GM21528 (cell line): Measurements from ENCODE around the gene ZNFX1.
"Not testable (repeated sequence)": the region's sequence is repeated elsewhere in the genome, so short reads cannot be mapped to it uniquely, and the experiment has no call there.

Experiments used
- ATAC-seq: cut with Tn5 transposase; IDR thresholded peaks from one replicate; pipeline ENCODE4 v1.9.1; 2021; ENCODE audit warnings: mild to moderate bottlenecking, moderate library complexity; ENCODE audit not compliant: unreplicated experiment, low FRiP score

ZNFX1 gene

DNA sequence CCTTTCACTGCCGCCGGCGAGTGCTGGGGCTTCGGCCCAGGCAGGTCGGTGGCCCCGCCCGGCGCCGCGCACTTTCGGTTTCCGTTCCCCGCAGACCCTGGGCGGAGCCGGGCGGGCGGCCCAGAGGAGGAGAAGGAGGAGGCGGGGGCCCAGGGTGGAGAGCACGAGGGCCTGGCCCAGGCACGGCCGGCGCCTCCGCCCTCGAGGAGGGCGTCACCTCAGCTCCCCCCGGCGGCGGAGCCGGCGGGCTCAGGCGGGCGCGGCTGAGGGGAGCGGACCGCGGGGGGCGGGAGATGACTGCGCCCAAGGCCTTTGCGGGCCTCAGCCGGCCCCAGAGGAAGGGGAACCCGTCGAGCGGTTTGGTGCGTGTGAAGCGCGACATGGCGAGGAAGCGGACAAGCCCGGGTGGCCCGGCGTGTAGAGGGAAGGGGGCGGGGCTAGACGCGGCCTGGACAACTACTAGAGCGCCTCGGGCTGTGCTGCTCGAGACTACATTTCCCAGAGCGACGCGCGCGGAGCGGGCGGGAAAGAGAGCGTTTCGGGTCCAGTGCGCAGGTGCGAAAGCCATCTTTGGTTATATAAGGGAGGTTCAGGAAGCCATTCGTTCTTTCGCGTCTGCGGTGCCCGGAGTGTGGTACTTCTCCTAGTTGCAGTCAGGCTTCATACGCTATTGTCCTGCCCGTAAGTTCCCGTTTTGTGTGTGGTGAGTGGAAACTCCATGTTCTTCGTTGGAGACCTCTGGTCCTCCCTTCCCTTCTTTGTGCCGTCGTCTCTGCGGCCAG lies at the start of gene ZNFX1:
TSS of gene ZNFX1 (minus strand) at position 22 of the 782 bp plus-strand sequence. CDS start 2,218 bp downstream, outside the sequence.
- ATAC-seq: peak; percentile 85

GRCh38 chr20:49326026-49326425 lies 48.2 kb upstream of the ZNFX1 start:
- ATAC-seq: no peak

DNA sequence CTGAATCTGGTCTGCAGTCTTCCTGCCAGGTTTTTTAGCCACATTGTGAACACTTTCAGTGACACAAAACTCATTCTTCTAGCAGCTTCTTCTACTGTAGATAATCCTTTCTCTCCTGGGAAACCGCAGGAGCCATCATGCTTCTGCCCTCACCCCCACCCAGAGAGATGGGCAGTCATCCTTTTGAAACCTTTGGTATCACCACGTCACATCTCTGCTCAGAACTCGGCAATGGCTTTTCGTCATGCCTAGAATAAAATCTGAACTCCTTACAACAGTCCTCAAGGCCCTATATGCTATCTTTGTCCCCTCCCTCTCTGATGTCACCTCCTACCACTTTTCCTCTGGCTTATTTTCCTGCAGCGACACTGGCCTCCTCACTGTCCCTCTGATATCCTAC lies 46.4 kb upstream of the ZNFX1 start:
- no peak for ATAC-seq

- ATAC-seq: no peak
Measured at GRCh38 chr20:49323622-49324238, 45.9 kb upstream of the ZNFX1 start.

GRCh38 chr20:49320460-49320859 lies 42.6 kb upstream of the ZNFX1 start:
- ATAC-seq: no peak

- no peak for ATAC-seq
Measured at GRCh38 chr20:49319208-49319809, 41.5 kb upstream of the ZNFX1 start.

DNA sequence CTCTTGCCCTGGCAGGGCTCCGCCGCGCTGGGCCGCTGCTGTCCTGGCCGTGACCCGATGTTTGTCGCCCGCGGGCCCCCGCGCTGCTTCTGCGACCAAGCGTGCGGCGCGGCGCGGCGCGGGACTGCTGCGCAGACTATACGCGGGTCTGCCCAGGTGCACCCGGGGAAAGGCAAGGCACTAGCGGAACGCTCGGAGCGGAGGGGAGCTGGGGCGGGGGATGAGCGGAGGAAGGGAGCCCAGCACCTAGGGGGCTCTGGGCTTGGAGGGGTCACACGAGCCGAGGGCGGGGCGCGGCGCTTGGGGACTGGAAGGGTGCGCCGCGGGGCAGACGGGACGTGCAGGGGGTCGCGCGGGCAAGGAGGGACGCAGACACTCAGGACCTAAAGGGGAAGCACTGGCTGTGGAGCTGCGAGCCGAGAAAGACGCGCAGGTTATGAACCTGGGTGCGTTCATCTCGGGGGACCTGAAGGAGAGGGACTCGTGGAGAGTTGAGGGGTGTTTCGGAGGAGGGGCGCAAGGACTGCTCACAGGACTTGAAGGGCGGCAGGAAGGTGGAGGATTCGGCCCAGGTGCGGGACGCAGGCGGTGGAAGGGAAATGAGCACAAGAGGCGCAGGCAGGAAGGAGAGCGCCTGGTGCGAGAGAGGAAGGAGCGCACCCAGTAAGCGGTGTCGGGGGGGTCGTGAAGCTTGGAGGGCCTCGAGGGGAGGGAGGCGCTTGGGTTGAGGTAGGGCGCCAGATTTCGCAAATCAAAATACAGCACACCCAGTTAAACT lies 40.8 kb upstream of the ZNFX1 start:
- no peak for ATAC-seq

DNA sequence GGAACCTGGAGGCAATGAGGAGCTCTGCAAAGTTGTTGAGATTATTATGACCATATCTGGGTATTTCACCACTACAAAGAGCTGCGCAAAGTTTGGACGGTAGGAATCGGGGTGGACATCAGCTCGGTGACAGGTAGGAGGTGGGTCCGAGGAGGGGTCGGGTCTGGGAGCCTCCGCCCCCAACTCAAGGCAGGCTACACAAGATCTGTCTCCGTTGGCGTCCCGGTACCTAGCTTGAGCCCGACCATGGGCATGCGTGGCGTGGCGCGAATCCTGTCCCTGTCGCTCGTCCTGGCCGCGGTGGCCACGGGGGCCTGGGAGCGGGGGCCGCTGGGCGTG lies 40.2 kb upstream of the ZNFX1 start:
- no peak for ATAC-seq

DNA sequence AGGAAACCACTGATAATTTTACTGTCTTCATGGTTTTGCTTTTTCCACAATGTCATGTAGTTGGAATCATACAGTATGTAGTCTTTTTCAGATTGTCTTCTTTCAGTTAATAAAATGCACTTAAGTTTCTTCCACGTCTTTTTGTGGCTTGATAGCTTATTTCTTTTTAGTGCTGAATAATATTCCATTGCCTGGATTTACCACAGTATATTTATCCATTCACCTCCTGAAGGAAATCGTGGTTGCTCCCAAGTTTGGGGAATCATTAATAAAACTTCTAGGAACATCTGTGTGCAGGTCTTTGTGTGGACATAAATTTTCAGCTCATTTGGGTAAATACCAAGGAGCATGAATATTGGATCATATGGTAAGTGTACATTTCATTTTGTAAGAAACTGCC lies 38.8 kb upstream of the ZNFX1 start:
- ATAC-seq: no peak

DNA sequence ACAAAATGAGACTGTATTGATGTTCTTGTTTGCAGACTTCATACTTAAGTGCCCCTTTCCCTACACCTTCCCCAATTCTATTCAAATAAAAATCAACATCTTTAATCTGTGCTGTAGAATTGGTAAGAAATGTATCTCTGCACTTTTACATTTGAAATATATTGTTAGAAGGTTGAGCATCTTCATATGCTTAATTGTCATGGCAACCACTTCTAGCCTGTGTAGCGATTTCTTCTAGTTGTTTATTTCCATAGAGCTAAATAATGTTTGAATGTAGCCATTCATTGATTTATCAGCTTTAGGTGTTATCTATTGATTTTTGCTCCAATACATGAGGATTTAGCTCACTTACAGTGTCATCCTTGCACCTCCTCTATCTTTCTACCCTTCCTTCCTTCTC lies 37.7 kb upstream of the ZNFX1 start:
- ATAC-seq: no peak

GRCh38 chr20:49314052-49314451 lies 36.2 kb upstream of the ZNFX1 start:
- ATAC-seq: not testable (repeated sequence)

GRCh38 chr20:49313283-49313682 lies 35.4 kb upstream of the ZNFX1 start:
- no peak for ATAC-seq

DNA sequence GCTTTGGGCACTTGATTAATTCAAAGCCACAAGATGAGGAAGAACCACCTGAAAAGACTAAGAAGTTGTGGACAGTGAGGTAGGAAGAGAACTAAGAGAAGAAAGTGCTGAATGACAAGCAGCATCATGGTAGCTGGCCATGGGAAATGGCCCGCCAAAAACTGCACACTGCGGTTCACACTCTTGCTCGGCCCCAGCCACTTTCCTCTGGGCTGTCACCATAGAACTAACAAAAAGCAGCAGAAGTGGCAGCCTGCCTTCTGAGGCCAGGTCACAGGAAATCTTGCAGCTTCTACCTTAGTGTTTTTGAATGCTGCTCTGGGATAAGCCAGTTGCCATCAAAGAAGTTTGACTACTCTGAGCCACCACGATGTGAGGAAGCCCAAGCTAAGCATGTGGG lies 34.8 kb upstream of the ZNFX1 start:
- ATAC-seq: no peak

DNA sequence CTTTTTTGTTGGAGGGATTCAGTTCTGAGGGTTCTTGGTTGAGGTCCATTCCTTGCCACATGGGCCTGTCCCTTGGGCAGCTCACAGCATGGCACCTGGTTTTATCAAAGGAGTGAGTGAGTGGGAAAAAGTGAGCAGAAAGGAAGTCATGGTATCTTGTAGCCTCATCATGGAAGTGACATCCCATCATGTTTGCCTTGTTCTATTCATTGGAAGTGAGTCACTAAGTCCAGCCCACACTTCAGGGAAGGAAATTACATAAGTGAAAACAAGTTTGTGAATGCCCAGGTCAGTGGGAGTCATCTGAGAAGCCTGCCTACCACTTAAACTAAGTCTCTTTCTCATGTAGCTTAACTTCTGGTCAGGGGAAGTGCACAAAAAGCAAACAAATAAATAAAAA lies 32.8 kb upstream of the ZNFX1 start:
- ATAC-seq: no peak

GRCh38 chr20:49308875-49309274 lies 31.0 kb upstream of the ZNFX1 start:
- ATAC-seq: no peak

GRCh38 chr20:49306903-49307620 lies 29.2 kb upstream of the ZNFX1 start:
- ATAC-seq: no peak

DNA sequence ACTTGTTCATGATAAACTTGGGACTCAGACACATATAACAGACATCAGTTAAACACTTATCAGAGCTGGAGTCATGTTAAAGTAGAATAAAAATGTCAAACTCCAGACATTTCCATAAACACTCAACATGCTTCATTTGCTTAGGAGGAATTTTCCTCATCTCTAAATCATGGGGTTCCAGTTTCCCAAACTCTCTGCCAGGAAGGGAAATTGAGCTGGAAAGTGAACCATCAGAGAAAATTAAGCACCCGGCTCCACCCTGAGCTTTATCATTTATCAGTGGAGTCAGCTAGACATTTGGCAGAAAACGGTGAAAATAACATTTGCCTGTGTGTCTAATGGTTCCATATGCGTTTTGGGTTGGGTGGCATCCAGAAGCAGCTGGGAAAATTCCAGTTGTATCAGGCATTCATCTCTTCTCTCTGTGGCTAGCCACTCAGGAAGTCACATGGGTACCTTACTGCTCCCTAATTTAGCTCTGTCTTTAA lies 25.3 kb upstream of the ZNFX1 start:
- no peak for ATAC-seq

DNA sequence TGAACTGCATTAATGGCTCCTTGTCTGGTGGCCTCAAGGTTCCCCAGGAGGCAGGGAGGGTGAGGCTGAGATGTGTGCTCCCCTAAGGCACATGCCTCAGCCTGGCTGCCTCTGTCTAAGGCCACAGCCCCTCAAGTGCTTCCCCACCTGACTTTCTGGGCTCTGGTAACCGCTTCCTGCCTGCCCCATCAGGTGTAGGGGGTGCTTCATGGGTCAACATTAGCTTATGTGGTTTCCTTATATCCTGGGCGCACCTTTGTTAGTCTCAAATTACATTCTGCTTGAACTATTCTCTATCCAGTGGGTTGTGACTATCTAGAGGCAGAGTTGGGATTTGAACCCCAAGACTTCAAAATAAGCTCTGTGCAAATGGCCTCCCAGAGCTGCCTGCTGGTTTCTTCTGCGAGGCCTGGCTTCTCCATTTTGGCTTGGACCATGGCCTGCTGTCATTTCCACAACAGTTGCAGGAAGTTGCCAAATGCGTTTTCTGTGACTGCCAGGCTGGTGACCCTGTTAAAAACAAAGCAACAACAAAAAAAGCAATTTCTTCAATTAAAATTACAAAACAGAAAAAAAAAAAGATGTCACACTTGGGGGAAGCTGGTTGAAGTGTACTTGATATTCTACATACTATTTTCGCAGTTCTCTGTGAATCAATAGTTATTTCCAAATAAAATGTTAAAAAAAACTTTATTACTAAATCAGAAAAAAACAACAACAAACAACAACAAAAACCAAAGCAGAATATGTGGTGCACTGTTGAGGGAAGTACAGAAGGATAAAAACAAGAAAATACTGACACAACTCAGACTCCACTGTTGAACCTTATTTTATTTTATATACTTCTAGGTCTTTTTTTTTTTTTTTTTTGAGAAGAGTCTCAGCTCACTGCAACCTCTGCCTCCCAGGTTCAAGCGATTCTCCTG lies 20.0 kb upstream of the ZNFX1 start:
- no peak for ATAC-seq

DNA sequence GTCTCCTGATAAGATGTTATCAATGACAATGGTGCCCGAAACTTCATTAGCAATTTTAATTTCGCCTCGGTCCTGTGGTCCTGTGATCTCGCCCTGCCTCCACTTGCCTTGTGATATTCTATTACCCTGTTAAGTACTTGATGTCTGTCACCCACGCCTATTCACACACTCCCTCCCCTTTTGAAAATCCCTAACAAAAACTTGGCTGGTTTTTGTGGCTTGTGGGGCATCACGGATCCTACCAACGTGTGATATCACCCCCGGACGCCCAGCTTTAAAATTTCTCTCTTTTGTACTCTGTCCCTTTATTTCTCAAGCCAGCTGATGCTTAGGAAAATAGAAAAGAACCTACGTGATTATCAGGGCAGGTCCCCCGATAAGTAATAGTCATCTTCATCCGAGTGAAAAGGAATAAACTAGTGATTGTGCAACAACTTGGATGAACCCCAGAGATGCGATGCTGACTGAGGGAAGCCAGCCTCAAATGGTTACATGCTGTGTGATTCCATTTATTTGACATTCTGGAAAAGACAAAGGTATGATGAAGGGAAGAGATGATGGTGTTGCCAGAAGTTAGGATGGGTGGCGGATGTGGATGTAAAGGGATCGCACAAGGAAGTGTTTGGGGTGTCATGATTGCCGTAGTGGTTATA lies 16.3 kb upstream of the ZNFX1 start:
- not testable (repeated sequence) for ATAC-seq
